DMS114 treated with DMSO at 0.1 percent for 48 hours (cell line): ENCODE measurements around the gene SLC44A4.

Source experiments
- DNase-seq: peaks from one replicate; lab custom pipeline; 2025; ENCODE audit not compliant: unreplicated experiment; lab: John Stamatoyannopoulos, UW

Gene SLC44A4

DNA sequence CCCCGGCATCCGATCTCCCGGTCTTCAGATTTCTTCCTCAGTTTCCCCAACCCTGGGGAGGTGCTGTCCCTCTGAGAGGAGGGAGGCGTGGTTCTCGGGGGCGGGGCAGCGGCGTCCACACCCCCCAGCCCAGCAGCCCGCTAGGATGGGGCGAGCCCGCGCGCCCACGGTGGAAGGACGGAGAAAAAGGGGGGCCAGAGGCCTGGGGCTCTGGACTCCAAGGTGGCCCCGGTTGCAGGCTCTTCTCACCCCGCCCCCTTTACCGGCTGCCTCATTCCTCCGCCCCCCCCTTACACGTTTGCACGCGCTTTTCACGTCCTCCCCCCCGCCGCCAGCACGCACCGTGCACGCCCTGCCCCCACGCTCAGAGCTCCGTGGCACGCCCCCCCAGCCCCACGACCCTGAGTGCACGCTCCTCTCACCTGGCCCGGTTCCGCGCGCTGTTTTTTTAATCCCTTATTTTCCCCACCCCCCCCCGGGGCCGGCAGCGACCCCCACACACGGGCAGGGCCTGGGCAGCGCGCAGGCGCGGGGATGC is 22.7 kb upstream of the SLC44A4 start:
- DNase-seq = peak; percentile 58

DNA sequence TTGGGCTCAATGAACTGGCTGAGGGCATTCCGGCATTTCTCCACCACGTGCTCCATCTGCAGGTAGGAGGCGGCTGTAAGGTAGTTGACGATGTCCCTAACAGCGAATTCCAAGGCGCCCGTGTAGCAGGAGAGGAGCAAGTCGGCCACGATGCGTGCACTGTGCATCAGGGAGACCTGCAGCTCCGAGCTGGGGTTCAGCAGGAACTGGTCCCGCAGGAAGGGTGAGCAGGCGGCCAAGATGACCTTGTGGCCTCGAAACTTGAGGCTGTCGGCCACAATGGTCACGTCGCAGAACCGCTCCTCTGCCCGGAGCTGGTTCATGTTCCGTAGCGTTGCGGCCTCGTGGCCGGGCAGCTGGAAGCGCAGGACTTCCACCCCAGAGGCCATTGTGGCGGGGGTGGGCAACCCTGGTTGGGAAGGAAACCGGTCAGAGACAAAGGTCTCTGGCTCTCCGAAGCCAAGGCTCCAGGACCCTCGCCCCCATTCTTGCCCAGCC is 22.2 kb upstream of the SLC44A4 start:
- DNase-seq = no peak

DNA sequence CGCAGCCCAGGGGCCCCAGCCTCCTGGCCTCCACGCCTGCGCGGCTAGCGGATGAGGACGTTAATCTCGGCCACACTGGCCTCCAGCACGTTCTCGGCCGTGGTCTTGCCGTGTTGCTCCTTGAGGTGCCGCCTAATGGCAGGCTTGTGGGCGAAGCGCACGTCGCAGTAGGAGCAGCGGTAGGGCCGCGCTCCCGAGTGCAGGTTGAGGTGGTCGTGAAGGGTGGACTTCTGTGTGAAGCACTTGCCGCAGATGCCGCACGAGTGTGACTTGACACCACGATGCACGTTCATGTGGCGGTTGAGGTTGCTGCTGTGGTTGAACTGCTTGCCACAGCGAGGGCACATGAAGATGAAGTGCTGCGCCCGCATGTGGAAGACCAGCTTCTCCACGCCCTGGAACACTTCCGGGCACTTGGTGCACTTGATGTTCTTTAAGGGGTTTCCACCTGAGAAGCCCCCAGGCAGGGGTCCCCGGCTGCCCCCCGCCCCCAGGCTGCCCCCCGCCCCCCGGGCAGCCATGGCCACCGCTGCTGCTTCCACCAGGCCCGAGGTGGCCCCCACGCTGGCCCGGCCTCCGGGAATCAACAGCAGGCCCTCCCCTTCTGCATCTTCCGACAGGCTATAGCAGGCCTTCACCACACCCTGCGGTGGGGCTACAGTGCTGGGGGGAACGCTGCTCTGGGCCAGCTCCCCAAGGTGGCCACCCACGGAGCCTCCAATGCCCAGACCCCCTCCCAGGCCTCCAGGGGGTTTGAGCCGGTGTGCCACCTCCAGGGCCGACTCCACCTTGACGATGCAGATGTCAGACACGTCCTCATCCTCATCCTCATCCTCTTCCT is 21.3 kb upstream of the SLC44A4 start:
- DNase-seq = no peak

DNA sequence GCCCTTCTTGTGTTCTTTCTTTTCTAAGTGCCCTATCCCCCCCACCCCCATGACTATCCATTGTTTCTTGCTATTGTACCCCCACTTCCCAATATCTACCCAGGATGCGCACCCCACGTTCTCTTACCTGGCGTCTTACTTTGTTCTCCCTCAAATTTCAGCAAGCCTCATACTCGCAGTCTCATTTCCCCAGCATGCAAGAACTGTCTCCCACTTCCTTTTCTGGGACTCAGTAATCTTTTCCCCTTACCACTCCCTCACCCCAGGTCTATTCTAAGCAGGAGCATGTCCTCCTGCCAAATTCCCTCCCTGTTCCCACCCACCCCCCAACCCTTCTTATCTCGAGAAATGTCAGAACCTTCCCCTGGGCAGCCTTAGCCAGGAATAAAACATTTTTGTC is 20.4 kb upstream of the SLC44A4 start:
- no peak for DNase-seq

DNA sequence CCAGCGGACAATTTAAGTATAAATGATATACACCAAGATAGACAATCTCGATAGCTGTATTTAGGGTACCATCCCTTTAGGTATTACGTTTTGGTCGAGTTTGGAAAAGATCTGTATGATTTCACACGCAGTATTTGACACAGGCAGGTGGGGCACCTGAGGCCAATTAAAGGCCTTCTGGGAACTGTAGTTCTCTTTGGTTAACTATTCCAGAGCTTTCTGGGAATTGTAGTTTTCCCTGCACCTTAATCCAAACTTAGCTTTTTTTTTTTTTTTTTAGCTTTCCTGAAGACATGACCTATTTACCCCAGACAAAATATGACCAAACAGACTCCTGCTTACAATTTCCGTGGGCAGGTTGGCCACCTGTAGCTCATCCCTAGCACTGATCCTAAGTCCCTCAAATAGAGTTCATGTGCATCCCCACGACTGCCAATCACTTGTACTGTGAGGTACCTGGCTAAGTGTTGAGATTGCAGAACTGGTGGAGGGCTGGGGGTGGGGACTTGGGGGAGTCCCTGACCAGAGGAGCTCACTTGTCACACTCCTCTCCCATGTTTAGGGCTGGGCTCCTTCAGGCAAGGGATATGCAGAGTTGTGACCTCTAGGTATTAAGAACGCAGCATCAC is 19.7 kb upstream of the SLC44A4 start:
- DNase-seq = peak; percentile 46

DNA sequence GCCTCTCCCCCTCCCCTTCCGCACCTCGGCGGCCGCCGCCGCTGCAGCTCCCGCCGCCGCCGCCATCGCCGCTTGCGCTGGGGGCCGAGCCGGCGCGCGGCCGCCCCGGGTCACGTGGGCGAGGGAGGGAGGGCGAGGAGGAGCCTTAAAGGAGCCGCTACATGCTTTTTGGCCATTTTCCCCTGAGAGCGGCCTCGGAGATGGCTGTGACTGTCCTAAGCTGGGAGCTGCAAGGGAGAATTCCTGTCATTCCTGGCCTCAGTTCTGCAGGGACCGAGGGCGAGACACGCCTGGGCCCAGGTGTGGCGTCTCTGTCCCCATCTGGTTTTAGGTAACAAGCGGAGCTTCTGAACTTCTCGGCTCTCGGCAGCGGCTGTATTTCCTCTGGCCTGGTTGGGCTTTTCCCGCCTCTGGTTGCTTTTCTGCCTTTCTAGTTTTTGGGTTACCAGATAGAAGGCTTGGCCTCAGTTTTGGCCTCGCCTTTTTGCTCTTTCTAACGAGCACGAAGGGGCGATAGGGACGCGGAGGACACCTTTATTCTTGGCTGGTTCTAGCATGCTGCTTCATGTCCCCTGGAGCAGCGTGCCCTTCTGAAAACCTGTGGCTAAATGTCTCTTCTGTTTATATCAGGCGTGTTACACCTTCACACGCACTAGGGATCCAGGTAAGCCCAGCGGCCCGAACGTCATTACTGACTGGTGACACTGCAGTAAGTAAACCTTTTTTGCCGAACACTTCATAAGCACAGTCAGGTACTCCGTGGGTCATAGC is 19.0 kb upstream of the SLC44A4 start, which contains the start of gene EHMT2:
Gene EHMT2, minus strand, starts transcription at position 87 of the 771 bp plus-strand sequence. Its CDS starts 21 bp downstream, at position 66.
- peak; percentile 89 for DNase-seq

DNA sequence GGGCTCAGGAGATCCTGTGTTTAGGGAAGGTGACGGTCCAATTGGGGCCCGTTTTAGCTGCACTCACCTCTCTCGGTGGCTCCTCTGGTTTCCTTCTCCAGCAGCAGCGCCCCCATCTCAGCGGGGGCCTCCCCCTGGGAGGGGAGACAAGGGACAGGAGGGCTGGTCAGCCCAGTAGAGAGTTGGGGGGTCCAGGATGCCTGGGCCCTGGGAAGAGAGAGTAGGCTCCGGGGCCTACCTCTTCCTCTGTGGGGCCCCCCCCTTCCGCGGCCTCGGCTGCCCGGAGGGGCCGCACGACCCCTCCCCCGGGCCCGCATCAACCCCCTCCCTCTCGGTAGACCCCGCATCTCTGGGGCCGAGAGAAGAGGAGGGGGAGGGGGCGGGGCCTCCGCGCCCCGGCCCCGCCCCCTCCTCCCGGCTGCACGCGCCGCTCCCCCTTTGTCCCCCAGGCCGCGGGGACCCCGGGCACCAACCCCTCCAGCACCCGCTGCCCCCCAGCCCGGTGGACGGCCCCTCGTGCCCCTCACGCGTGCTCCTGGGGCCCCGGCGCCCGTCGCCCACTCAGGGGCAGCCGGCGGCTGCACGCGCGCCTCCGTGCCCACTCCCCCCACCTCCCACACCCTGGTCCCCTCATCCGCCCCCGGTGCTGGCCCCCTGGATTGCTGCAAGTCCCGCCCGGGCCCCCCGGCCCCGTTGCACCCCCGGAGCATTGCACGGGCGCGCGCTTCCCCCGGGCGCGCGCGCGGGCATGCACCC is 18.2 kb upstream of the SLC44A4 start:
- no peak for DNase-seq

DNA sequence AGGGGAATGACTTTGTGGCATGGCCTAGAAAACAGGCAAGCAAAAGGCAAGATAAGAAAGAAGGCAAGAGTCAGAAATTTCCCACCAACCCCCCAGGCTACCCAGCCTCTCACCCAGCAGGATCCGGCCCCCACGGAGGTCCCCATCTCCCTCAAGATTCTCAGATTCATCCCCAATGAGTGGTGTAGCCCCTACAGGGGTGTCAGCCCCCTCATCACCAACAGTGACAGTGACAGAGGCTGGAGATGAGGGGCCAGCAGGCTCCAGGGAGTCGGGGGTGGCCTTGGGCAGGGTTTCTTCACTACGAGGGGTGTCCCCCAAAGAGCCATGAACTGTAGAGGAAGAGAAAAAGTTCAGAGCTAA is 17.7 kb upstream of the SLC44A4 start:
- DNase-seq = no peak

DNA sequence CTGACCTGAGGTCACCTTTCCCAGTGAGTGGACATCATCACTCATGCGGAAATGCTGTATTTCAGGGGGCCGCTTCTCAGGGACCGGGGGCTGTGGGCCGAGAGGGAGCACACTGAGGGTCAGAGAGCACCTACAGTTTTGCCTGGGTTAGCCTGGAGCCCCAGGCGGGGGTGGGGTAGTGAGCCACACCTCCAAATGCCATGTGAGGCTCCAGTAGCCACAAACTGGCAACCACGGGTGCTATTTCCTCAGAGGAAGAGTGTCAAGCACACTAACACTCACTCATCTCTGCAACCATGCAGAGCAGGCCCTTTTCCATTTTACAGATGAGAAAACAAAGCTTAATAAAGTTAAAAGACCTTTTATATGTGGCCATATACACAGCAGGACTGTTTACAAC is 14.0 kb upstream of the SLC44A4 start:
- DNase-seq = no peak

DNA sequence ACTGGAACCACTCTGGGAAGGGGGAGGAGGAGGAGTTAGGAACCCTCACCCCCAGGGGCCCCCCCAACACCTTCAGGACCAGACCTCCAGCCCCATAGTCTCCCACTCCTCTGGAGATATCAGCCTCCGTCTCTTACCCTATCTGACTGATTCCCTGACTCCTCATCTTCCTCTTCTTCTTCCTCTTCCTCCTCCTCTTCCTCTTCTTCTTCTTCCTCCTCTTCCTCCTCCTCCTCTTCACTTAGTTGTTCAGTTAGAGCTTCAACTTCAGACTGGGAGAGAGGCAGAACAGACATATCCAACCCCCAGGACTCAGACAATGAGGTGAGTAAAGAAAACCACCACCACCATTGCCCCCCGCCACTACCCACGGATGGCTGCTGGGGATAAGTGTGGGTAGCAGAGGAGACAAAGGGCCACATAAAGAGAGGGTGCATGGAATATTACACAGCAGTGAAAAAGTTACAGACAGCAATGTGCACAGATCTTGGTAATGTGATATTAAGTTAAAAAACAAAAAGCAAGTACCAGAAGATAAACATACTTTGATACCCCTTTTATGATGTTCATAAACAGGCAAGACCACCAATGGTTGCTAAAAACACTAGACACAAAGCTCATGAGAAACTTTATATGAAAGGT is 10.7 kb upstream of the SLC44A4 start:
- no peak for DNase-seq

DNA sequence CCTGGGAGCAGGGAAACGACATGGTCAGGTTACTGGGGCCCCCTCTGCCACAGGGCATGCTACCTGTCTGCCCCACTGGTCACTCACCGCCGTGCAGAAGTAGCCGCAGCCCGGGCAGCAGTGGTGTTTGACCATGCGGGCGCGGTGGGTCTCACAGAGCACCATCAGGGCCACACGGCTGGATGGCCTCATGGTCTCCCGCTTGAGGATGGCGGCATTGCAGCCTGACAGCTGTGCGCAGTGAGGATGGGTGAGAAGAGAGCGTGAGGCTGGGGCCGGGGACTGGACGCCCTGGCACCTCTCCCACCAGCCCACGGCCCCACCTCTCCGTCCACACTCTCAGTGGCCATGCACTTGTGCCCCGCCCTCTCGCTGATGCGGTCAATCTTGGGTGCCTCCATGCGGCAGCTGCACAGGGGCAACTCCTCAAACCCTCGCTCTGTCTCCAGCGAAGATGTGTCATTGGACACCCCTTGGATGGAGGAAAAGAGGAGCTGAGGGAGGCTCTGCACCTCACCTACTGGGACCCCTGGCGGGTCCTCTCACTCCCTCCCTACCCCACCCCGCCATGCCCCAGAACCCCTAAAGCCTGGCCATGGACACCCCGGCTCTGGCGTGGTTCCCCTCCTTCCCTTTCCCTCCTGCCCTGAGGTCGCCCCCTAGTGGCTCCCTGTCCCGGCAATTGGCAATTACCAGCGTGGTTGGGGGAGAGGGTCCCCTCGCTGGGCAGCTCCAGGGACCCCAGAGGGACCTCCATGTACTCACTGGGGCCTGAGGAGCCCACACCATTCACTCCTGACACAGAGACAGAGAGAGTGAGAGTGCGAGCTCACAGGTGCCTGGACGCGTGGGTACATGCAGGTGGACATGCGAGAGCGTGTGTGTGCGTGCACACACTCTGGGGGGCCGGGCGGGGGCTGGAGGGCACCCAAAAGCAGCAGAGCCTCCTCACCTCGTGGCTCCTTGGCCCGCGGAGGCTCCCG is 9.8 kb upstream of the SLC44A4 start:
- no peak for DNase-seq

DNA sequence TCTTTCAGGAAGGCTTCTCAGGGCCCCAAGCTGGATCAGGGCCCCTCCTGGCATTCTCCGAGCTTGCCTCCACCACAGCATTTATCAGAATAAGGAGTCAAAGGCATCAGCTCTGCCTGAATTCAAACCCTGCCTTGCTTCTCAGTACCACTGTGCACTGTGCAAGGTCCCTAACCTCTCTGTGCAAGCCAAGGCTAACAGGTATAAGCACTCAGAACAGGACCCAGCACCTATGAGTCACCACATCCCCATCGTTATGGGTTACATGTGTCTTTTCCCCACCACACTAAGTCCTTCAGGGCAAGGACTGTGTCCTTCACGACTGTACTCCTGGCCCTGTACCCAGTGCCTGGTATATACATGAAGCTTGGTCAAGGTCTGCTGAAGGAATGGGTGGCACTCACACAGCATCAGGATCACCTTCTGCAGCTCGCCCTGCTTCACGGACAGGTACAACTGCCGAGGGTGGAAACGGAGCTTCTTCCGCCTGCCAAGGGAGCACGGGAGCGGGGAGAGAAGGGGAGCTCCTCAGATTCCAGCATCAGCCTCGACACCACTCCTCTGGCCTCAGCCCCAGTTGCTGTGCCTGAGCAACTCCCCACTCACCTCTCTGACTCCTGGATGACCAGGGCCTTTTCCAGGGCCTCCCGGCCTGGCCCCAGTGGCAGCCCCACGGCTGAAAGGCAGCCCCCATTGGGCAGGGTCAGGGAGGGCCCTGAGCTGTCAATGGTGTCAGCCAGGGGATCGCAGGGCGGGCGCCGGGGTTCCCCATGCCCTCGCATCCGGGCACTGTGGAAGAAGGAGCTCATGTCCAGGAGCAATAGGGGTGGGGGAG is 8.6 kb upstream of the SLC44A4 start:
- DNase-seq = no peak

DNA sequence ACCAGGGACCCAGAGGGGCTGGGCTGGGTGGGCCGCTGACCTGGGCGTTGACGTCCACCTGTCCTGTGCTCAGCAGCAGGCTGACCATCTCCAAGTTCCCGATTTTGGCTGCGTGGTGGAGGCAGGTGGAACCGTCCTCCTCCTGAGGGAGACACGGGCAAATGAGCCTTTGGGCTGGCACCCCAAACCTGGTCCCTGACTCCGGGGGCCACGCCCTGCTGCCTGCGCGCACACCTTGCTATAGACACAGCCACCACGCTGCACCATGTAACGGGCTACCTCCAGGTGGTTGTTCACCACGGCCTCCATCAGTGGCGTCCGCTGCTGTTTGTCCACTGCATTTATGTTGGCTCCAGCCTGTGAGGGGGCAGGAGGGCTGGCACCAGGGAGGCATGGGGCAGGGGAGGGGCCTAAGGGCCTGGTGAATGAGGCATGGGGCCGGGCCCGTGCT is 7.8 kb upstream of the SLC44A4 start:
- no peak for DNase-seq

DNA sequence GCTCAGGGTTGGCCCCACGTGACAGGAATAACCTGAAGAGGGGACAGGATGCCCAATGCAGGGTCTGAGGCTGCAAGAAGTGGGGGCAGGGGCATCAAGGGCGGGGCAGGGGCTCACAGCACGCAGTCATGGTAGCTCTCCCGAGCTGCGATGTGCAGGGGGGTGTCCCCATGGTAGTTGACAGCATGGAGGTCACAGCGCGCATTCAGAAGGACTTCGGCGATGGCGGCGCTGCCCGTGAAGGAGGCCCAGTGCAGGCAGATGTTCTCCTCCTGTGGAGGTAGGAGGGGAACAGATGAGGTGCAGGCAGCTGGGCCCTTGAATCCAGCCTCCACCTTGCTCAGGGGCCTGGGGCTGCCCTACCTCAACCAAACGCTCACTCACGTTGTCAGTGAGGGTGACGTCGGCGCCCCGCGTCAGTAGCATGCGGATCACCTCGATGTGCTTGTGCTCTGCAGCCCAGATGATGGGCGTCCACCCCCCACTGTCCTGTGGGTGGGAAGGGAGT is 5.8 kb upstream of the SLC44A4 start:
- no peak for DNase-seq

DNA sequence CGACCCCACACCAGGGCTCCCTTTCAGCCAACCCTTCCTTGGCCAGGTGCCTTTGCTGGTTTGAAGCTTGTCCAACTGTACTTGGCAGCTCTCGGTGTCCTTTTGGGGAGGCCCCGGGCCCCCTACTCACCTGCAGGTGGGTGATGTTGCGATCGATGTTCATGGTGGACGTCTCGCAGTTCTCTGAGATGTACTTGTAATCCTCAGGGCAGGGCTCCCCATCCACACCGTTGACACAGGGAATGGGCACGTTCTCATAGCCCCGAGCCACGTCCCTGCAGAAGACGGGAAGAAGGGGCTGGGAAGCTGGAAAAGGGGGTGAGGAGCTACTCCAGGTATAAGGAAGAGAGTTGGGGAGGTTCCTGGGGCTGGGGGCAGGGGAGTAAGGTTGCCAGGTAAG is 4.9 kb upstream of the SLC44A4 start:
- DNase-seq = no peak

DNA sequence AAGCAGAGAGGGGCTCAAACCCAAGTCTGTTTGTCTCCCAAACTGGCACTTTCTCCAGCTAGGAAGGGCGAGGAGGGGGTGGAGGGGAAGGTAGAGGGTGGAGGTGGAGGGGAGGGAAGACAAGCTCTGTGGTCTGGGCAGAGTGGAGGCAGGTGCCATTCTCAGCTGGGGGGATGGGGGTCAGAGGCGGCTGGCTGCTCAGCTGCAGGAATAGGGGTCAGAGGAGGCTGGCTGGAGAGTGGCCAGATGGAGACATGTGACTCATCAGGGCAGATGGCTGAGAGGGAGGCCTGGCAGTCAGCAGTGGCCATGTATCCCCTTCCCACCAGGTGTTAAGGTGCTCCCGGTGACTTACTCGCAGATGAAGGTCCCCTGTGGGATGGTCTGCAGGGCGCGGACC is 3.5 kb upstream of the SLC44A4 start:
- no peak for DNase-seq

DNA sequence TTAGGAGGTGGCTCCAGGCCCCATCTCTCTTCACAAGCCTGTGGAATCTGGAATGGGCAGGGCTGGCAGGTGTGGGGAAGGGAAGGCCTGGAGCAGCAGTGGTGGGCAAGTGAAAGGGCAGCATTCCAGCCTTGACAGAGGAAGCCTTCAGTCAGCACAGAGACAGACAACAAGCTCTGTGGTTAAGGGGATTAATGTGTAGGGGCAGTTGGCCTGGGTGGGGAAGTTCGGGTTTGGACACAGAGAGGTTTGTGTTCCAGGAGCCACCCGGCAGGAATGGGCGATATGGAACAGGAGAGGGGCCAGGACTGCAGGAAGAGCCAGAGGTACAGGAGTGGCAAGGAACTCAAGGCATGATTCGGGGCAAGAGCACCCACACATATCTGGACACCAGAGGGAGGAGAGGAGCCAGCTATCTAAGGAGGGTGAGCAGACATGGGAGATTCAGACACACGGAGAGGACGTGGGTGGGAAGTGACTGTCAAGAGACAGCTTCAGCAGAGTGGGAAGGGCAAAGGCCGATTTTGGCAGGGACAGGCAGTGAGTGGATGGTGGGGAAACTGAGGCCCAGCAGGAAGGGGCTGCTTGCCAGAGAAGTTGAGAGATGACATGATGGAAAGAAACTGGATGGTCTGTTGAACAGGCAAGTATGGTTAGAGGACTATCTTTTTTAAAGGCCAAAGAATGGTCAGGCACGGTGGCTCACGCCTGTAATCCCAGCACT is 2.5 kb upstream of the SLC44A4 start:
- no peak for DNase-seq
